ENCODE data around the gene TUSC2.

DNA sequence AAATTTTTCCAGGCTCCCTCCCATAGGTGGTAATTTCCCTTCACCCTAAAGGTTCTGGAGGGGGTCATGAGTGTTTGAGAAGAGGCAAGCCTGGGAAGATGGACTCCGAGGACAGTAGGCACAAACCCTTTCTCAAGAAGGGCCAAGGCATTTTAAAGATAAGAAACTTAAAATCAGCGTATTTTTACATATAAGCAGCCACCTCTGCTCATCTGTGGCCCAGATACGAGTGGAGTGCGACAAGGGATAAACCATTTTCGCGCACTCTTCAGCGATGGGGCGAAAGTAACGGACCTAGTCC, 12.1 kb upstream of the TUSC2 start:
- no peak for TF ChIP-seq CTCF (IDR thresholded peaks at IDR 0.05)
- TF ChIP-seq POLR2AphosphoS5 (IDR thresholded peaks at IDR 0.05; ENCODE audit: insufficient read depth in 1 of 2, low read depth in 1 of 2): no peak
- TF ChIP-seq POLR2A (IDR thresholded peaks at IDR 0.05): no peak
